ENCODE results near the gene CACYBP.

DNA sequence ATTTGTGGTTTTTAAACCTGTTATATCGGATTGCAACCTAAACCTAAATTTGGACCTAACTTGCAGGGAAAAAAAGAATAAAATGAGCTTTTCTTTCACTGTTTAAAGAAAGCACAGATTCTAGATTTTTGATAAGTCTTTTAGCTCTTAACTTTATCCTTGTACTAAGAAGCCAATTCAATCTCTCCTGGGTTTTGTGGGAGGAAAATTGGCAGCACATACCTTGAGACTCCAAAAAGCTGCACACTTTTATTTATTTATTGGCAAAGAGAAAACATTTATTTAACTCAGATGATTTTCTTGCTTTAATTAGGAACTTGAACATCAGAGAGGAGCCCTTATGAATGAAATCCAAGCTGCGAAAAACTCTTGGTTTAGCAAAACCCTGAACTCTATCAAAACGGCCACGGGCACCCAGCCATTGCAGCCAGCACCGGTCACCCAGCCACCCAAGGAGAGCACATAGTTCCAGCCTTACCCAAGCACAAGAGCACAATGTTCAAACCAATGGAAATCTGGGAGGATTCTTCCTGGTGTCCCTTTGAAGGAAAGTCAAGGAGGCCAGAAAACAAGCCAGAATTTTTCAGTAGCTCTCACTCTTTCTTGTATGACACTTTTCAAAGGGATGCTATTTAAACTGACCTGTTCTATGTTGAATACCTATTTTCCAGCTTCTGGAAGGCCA, 10.1 kb upstream of the CACYBP start:
- TF ChIP-seq POLR2A (IDR thresholded peaks at IDR 0.05; ENCODE audit: low read length) (no peak), GATA1 (IDR thresholded peaks at IDR 0.05; ENCODE audit: low read depth, low read length) (no peak)

Measured in erythroblast (primary cell).